AG04450 (cell line): ENCODE results near the gene SERINC3. TPM values are rescaled to one million over a fixed set of nuclear protein-coding genes. Genes with fewer than 3 reads are reported as not detected.

ENCODE experiments used
- CTCF ChIA-PET: fragments of 300-600, 350-600 bp; formaldehyde crosslinking; extraction: SDS; loops from one replicate; lab custom pipeline; 2022; ENCODE audit warnings: antibody characterized with exemption, inconsistent platforms; lab: Charles Lee
- POLR2A ChIA-PET: fragments of 350-600 bp; formaldehyde crosslinking; extraction: SDS; loops from one replicate; lab custom pipeline; 2021; ENCODE audit warnings: antibody characterized with exemption, inconsistent platforms; lab: Yijun Ruan, JAX
- DNase-seq: peaks from one replicate; pipeline ENCODE4 v3.0.0-alpha.2; 2011; ENCODE audit warnings: low read depth, low spot score
- H3K27ac ChIP-seq: one replicate; pipeline ENCODE4 v1.5.1; 2012; ENCODE audit warnings: low read depth, low read length, control low read depth
- H3K27me3 ChIP-seq: one replicate; pipeline ENCODE4 v1.6.0; 2012; ENCODE audit warnings: low read length; ENCODE audit not compliant: control insufficient read depth, insufficient read depth
- H3K4me3 ChIP-seq: 2 replicates; pipeline ENCODE4 v1.5.1; 2011; ENCODE audit warnings: mild to moderate bottlenecking, low read depth, low read length, control low read depth
- H3K9me3 ChIP-seq: 2 replicates; pipeline ENCODE4 v1.5.1; 2012; ENCODE audit warnings: low read length; ENCODE audit not compliant: control insufficient read depth, insufficient read depth
- CTCF ChIP-seq: IDR thresholded peaks from 2 replicates; pipeline ENCODE4 v1.5.1; 2011; ENCODE audit warnings: low read depth, low read length, control low read depth, inconsistent platforms
- polyA plus RNA-seq: library from polyadenylated mRNA; depleted of rRNA; stranded (reverse); fragments of >200 nt; gene quantifications from 2 replicates; pipeline ENCODE4 v1.2.3, GENCODE V29; 2011

The SERINC3 gene
- polyA plus RNA-seq, 1 experiment: 173 TPM

- no peak for DNase-seq
- Histone ChIP-seq H3K4me3 (no peak overlapping the region), H3K27ac (no peak overlapping the region), H3K9me3 (no peaks in the 10 kb centered on the region), H3K27me3 (peaks cover 16% of the 10 kb centered on the region)
- POLR2A ChIA-PET: no interaction called here
- CTCF ChIA-PET: no interaction called here
- no peak for TF ChIP-seq CTCF
Observed at GRCh38 chr20:44464514-44464913, 57.4 kb downstream of the SERINC3 start.

GRCh38 chr20:44463466-44463865 is 58.4 kb downstream of the SERINC3 start:
- Histone ChIP-seq H3K4me3 (no peak overlapping the region), H3K27ac (no peak overlapping the region), H3K9me3 (no peaks in the 10 kb centered on the region), H3K27me3 (peaks cover 16% of the 10 kb centered on the region)
- CTCF ChIA-PET: interaction anchor here (2.4 to 5.8 kb wide), 2 partner anchors 74 to 248 kb away, joined by 14 to 64 read pairs; no protein-coding TSS in a partner anchor
- DNase-seq: no peak
- no peak for TF ChIP-seq CTCF
- POLR2A ChIA-PET: no interaction called here

GRCh38 chr20:44461803-44462174 is 60.1 kb downstream of the SERINC3 start:
- H3K27me3 ChIP-seq: peaks cover 21% of the 10 kb centered on the region
- TF ChIP-seq CTCF: no peak
- no peak overlapping the region for H3K4me3 ChIP-seq
- no peak overlapping the region for H3K27ac ChIP-seq
- CTCF ChIA-PET: interaction anchor here (0.8 to 5.8 kb wide), 10 partner anchors 8 to 246 kb away, joined by 3 to 64 read pairs (median 6); no protein-coding TSS in a partner anchor
- POLR2A ChIA-PET: no interaction called here
- DNase-seq: no peak
- H3K9me3 ChIP-seq: no peaks in the 10 kb centered on the region

- DNase-seq: no peak
- Histone ChIP-seq H3K27ac (no peak overlapping the region), H3K9me3 (no peaks in the 10 kb centered on the region), H3K4me3 (no peak overlapping the region), H3K27me3 (peaks cover 21% of the 10 kb centered on the region)
- TF ChIP-seq CTCF: no peak
- ChIA-PET CTCF (interaction anchor here (0.8 to 5.8 kb wide), 10 partner anchors 9 to 246 kb away, joined by 3 to 64 read pairs (median 6); no protein-coding TSS in a partner anchor), POLR2A (no interaction called here)
Observed at GRCh38 chr20:44461142-44461802, 60.6 kb downstream of the SERINC3 start.

- ChIA-PET POLR2A (no interaction called here), CTCF (interaction anchor here (1.1 to 5.8 kb wide), 6 partner anchors 11 to 245 kb away, joined by 3 to 64 read pairs (median 9); no protein-coding TSS in a partner anchor)
- Histone ChIP-seq H3K4me3 (no peak overlapping the region), H3K27ac (no peak overlapping the region), H3K9me3 (no peaks in the 10 kb centered on the region), H3K27me3 (peaks cover 16% of the 10 kb centered on the region)
- TF ChIP-seq CTCF: peak; percentile 56
- DNase-seq: no peak
Observed at GRCh38 chr20:44460795-44461141, 61.1 kb downstream of the SERINC3 start.
